HG03432 (cell line): ENCODE data around the gene TOM1L1.
"Not testable (repeated sequence)": the region's sequence is repeated elsewhere in the genome, so short reads cannot be mapped to it uniquely, and the experiment has no call there.

ENCODE experiments used
- ATAC-seq: cut with Tn5 transposase; IDR thresholded peaks from one replicate; pipeline ENCODE4 v1.9.1; 2021; ENCODE audit warnings: mild to moderate bottlenecking, moderate library complexity; ENCODE audit not compliant: unreplicated experiment

TOM1L1 gene, protein sequence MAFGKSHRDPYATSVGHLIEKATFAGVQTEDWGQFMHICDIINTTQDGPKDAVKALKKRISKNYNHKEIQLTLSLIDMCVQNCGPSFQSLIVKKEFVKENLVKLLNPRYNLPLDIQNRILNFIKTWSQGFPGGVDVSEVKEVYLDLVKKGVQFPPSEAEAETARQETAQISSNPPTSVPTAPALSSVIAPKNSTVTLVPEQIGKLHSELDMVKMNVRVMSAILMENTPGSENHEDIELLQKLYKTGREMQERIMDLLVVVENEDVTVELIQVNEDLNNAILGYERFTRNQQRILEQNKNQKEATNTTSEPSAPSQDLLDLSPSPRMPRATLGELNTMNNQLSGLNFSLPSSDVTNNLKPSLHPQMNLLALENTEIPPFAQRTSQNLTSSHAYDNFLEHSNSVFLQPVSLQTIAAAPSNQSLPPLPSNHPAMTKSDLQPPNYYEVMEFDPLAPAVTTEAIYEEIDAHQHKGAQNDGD

DNA sequence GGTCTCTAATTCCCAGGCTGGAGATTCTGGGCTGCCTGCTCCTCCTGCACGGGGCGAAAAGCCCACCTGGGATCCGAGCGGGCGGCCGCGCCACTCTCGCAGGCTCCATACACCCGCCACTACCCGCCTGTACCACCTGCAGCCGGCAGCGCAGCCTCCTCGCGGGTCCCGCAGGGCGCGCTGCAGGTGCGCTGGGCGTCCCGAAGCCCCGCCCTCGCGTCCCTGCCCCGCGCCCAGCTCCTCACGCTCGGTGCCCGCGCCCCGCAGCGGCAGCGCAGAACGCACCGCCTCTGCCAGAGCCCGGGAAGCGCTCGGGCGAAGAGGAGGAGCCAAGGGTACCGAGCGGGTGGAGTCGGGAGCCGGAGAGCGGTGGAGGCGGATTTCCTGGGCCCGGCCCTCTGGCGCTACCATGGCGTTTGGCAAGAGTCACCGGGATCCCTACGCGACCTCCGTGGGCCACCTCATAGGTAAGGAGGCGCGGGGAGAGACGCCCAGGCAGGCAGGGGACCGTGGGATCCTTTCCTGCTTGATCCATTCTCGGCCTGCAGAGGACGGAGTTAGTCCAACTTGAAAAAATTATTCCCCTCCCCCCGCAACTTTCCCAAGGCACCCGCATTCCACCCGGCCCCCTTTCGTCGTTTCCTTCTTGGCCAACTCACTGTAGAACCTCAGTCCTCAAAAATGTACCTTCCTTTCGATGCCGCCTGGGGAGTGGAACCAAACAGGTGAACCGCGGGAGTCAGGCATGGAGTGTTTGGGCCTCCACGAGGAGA lies at the start of gene TOM1L1:
TSS of gene TOM1L1 (plus strand) at position 396 of the 773 bp plus-strand sequence. CDS start at position 410, 14 bp downstream.
- ATAC-seq, result peak; percentile 83

DNA sequence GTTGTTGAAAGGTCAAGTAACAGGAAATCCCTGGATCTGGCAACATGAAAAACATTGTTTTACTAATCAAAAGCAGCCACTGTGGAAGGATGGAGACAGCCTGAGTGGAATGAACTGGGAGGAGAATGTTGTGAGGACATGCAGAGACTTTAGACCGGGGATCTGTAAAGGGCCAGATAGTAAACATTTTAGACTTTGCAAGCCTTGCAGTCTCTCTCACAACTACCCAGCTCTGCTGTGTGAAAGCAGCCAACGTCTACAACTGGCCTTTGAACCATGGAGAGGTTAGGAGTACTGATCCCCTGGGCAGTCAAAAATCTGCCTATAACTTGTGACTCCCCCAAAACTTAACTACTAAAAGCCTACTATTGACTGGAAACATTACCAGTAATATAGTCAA lies 41.5 kb upstream of the TOM1L1 start:
- ATAC-seq, result no peak

DNA sequence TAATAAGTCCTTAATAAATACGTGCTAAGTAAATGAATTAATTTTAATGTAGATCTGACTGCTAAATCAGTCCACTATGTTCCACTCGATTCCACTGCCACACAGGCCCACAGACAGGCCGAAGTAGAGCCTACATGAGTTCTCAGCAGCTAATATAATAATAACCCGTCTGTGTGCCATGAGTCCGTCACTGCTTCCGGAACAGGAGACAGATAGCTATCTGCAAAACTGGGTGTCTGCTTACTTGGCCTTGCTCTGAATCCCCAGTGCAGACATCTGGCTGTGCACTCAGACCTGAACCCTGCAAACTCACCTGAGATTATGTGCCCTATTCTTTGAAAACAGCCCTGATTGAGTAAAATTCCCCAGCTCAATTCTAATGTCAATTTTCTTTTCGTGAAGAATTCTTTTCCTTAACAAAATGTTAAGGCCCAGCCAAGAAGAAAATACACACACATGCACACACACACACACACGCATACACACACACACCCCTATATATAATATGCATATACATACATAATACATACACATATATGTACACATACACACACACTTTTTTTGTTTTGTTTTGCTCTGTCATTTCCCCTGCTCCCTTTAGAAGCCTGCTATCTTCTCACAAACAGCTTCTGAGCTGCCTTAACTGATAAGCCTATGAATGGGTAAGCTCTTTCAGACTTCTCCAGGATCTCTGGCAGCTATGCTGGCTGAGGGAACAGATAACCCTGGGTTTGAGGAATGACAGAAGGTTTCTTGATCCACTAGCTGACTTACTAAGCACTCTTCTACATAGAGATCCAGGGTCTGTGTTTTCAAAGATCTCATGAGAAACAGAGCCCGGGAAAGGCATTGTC lies 39.8 kb upstream of the TOM1L1 start:
- no peak for ATAC-seq

DNA sequence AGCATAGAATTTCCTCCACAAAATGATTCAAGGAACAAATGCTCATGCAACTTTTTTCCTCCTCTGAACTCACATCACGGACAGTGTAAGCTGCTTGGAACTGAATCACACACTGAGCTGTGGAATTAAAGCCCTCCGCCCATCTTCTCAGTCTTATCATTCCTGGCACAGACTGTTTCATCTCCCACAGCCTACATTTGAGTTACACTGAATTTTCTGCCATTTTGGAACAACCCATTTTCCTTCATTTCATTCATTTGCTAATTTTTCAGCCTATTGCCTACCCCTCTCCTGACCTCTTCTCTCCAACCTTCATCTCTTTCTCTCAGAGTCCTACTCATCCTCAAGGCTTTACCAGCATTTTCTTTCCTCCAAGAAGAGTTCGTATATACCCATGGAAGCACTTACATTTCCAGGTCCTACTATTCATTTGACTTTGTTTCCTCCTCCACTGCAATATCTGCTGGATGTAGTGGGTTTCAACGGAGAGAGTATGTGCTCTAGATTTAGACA lies 39.1 kb upstream of the TOM1L1 start:
- no peak for ATAC-seq

DNA sequence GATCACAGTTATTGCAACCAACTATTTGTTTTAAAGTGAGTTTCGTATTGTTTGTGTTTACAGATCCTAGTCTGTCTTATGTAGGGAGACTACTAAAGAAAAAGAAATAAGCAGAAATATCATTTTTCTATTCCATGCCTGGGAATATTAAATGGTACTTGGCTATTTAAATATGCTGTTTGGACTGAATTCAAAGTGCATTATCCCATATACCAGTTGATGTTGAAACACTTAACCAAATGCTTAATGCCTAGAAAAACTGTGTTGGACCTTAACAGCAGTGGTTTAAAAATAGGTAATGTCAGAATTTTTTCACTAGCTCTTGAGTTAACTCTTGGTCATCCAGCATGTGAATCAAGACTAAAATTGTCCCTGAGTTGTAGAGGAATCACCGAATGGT lies 37.5 kb upstream of the TOM1L1 start:
- ATAC-seq, result no peak

DNA sequence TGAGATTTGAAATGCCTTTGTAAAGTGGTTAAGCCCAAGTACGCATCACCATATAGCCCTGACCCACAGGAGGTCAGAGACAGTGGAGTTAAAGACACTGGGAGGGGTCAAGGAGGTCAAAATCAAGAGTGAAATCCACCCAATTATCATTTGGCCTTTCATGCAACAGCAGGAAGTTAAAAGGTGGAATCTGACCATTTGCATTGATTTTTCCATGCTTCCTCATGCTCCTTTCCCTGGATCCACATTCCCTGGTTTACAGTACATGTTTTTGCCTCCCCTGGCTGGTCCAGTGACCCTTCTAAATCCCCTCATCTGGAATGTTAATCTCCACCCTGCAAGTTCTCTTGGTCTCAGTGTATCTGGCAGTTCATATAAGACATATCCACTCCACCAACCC lies 36.6 kb upstream of the TOM1L1 start:
- ATAC-seq, result no peak

DNA sequence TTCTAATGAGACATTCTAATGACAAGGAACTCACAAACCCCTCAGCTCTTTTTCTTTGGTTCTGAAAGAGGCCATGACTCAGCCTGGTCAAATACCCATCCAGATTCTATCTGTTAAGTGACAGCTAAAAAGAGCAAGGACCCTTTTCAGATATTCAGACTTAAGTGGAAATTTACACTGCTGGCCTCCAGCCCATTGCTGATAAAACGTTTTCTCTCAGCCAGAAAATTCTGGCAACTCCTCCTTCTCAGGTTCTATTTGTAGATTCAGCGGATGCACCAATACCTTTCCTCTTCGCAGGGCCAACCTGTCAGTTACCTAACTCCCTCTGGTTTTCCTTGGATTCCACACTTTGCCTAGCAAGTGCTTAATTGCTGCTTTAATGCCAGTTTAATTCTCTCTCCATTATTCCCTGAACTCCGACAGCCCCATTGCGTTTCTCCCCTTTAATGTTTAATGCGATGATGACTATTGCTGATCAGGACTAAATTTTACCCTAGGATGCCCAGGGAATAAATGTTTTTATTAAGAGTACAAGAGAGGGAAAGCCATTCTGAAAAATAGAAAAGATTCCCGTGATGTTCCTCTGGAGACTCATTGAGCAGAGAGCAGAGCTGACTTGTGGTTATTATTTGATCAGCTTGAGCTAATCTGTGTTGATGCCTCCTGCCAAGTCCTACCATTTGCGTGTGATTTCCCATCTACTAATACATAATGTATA lies 35.9 kb upstream of the TOM1L1 start:
- no peak for ATAC-seq

DNA sequence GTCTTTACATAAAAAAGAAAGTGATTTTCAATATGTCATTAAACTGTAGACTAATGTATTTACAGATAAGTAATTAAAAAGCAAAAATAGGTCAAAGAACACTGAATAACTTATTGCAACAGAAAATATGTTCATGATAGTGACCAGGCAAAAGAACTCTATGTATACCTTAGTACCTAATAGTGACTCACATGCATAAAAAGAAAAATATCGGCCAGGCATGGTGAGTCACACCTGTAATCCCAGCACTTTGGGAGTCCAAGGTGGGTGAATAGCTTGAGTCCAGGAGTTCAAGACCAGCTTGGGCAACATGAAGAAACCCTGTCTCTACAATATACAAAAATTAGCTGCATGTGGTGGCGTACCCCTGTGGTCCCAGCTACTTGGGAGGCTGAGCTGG lies 33.0 kb upstream of the TOM1L1 start:
- ATAC-seq, result no peak

DNA sequence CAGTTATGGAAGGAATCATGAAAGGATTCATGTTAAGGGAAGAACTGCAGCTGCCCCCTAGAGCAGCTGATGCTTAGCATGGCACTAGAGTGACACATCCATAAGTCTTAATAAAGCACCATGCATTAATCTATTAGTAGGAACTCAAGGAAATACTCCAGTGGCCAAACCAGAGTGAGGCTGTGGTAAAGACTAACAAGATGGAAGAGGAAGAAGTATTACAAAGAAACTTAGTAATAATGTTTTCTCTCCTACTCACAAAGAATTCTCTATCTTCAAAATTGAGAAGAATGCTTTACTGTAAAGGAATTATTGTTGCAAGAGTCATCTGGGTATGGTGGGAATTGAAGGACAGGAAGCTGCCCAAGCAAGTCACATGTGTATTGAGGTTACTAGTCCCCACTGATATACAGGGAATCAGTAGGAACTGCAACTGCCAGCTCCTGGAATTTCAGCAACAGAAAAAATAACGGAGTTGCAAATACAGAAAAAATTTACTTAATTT lies 29.9 kb upstream of the TOM1L1 start:
- ATAC-seq, result no peak

DNA sequence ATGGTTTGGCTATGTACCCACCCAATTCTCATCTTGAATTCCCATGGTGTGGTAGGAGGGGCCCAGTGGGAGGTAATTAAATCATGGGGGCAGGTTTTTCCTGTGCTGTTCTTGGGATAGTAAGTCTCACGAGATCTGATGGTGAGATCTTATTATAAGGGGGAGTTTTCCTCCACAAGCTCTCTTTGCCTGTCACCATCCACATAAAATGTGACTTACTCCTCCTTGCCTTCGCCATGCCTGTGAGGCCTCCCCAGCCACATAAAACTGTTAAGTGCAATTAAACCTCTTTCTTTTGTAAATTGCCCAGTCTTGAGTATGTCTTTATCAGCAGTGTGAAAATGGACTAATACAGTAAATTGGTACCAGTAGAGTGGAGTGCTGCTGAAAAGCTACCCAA lies 24.7 kb upstream of the TOM1L1 start:
- ATAC-seq, result not testable (repeated sequence)

DNA sequence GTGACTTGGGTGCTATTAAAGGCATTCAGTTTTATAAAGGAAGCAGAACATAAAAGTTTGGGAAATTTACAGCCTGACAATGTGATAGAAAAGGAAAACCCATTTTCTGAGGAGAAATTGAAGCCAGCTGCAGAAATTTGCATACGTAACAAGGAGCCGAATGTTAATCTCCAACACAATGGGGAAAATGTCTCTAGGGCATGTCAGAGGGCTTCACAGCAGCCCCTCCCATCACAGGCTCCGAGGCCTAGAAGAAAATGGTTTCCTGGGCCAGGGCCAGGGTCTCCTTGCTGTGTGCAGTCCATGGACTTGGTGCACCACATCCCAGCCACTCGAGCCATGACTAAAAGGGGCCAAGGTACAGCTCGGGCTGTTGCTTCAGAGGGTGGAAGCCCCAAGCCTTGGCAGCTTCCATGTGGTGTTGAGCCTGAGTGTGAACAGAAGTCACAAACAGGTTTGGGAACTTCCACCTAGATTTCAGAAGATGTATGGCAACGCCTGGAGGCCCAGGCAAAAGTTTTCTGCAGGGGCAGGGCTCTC lies 23.9 kb upstream of the TOM1L1 start:
- ATAC-seq, result no peak

DNA sequence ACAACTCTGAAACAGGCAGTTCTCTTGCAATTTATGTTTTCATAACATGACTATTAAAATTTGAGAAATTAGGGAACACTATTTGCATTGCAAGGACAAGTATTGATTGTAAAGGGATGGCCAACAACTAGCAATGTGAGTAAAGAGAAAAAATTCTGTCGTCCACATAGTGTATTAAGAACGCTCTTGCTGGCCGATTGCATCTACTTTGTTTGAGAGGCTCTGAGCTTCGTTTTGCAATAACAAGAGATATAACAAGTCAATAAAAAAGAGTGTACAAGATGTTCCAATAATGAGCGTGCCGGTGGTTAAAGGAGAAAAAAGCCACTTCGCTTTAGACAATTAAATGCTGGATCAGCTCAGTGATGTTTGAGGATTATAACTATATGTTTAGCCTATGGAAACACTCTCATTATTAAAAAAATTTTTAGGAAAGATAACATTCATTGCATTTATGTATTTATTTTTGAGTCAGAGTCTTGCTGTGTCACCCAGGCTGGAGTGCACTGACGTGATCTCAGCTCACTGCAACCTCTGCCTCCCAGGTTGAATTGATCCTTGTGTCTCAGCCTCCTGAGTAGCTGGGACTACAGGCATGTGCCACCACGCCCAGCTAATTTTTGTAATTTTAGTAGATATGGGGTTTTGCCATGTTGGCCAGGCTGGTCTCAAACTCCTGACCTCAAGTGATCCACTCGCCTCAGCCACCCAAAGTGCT lies 19.2 kb upstream of the TOM1L1 start:
- no peak for ATAC-seq

DNA sequence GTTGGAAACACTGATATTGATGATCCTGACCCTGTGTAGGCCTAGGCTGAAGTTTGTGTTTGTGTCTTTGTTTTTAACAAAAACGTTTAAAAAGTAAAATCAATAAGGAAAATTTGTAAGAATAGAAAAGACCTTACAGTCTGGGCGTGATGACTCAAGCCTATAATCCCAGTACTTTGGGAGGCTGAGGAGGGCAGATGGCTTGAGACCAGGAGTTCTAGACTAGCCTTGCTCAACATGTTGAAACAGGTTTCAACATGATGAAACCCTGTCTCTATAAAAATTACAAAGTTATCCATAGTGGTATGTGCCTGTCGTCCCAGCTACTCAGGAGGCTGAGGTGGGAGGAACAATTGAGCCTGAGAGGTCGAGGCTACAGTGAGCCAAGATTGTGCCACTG lies 18.3 kb upstream of the TOM1L1 start:
- ATAC-seq, result no peak

DNA sequence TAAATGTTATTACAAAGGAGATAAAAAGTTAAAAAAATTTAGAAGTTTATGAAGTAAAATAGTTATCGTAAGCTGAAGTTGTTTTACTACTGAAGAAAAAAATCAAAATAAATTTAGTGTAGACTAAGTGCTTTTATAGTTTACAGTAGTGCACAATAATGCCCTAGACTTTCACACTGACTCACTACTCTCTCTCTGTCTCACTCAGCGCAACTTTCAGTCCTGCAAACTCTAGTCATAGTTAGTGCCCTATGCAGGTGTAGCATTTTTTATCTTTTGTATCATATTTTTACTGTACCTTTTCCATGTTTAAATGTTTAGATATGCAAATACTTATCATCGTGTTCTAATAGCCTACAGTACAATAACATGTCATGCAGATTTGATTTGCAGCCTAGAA lies 17.7 kb upstream of the TOM1L1 start:
- ATAC-seq, result peak; percentile 95

DNA sequence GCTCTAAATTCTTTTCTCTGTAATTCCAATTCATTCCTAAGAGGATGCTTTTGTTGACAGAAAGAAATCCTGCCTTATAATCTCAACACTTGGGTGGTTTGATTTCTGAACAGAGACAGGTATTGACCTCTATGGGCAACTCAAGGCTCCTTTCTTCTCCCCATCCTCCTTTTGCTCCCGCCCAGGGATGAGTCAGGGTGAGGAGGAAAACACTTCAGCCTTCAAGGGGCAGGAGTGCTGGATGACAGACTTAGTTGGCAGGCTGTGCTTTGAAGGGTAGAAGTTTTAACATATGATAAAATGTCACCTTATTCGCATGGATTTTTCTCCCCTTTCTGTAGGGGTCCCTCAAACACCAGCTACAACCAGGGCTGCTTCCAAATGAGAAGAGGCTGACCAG lies 16.7 kb upstream of the TOM1L1 start:
- no peak for ATAC-seq

DNA sequence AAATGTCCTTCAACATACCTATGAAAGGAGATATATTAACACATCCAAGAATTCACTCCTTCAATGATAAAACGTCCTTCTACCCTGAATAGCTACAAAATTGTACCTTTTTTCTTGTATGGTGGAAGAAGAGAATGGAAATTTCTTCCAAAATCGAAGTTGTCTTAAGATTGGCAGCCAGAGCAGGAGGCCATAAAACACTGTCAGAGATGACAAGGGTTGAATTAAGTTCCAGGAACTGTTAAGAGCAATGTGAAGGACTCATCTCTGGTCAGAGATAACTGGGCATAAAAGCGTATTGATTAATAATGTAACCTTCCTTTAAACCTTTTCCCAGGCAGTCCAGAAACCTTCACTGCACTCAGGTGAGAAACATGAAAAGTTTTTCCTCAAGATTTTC lies 12.9 kb upstream of the TOM1L1 start:
- no peak for ATAC-seq

DNA sequence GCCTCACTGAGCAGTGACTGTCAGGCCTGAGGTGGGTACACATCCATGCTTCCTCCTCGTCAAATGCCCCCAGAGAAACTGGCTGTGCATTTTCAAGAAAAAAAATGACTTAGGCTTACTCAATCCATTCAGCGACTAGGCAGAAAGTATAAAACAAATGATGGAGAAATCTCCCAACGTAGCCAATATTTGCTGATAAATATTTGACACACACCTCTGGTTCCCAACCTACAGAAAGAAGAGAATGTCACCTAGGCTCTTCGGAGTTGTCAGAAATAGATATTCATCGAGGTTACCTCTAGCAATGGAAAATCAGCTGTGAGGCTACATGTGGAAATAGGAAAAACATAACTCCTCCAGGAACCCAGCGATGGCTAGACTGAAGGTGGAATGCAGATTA lies 12.4 kb upstream of the TOM1L1 start:
- ATAC-seq, result no peak

DNA sequence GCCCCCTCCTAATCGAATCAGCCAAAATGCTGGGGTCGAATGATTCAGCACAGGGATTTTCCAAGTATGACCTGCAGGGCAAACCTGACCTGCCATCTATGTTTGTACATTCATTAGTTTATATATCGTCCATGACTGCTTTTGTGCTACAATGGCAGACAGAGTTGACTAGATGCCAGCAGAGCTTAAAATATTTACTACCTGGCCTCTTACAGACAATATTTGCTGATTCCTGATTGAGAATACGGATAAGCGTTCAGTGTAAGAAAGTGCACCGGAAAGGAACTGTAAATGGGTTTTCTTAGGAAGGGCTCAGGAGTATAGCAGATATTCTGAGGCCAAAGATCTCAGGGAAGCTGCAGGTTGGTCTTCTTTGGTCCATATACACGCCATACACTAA lies 11.7 kb upstream of the TOM1L1 start:
- ATAC-seq, result no peak

DNA sequence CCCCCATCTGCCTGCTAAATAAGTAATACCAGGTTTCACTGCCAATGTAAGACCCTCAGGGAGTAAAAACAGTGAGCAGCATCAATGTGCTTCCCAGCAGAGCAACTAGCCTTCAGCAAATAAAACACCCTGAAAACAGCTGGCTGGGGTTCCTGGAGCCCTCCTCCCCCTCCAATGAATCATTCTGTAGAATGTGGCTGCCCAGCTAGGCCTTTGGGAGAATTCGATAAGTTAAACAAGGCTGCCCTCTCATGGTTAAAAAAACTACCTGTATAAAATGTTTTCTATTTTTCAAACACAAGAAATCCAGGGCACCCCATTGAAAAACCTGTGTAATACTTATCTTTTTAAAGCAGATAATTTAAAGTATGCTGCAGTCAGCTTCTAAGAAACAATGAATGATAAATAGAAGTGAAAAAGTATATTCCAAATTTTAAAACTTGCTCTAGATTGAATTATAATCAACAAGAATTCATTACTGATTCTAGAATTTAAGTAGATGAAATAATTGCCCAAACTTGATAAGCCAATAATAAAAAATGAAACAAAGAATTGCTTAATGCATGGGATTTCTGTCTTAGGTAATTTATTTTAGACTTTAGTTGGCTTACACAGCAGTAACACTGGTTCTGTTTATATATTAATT lies 9.4 kb upstream of the TOM1L1 start:
- peak; percentile 61 for ATAC-seq
